Testis (tissue), 3 donors: ENCODE results near the gene KLB. TPM values are rescaled to one million over a fixed set of nuclear protein-coding genes. Genes with fewer than 3 reads are reported as not detected.
A peak's percentile ranks its signal among the peaks of the same experiment; 100 is the strongest.

Experiments
- DNase-seq: peaks from one replicate; pipeline ENCODE4 v3.0.0-alpha.2; 2019
- H3K27ac ChIP-seq, 2 donors: fragments of 200-600 bp; sonication (generic); one replicate each; pipeline ENCODE4 v1.5.1; 2019
- H3K27me3 ChIP-seq: fragments of 200-600 bp; sonication (generic); one replicate; pipeline ENCODE4 v1.5.1; 2019
- H3K36me3 ChIP-seq: fragments of 200-600 bp; sonication (generic); one replicate; pipeline ENCODE4 v1.5.1; 2017; ENCODE audit warnings: low read depth; ENCODE audit errors: missing control alignments
- H3K4me1 ChIP-seq: fragments of 200-600 bp; sonication (generic); one replicate; pipeline ENCODE4 v1.5.1; 2019
- H3K4me3 ChIP-seq, 2 donors: fragments of 200-600 bp; sonication (generic); one replicate each; pipeline ENCODE4 v1.5.1; 2017 to 2019
- H3K9me3 ChIP-seq: fragments of 200-600 bp; sonication (generic); one replicate; pipeline ENCODE4 v1.5.1; 2017
- POLR2A ChIP-seq: fragments of 450-650 bp; IDR thresholded peaks from one replicate; pipeline ENCODE4 v1.6.1; 2017; ENCODE audit warnings: antibody characterized with exemption, mild to moderate bottlenecking, moderate library complexity
- WGBS, 2 donors: methylation state at CpG; one replicate each; pipeline ENCODE4 v1.1.5; 2018; 5-methylcytosine and 5-hydroxymethylcytosine counted together
- intact Hi-C: fragments of 100-400 bp; cut with DNase I; formaldehyde crosslinking; loops from one replicate; pipeline ENCODE4 v1.15.1; 2023; ENCODE audit warnings: low total_unique reads
- polyA plus RNA-seq: library from polyadenylated mRNA; stranded (reverse); fragments of 350-450 nt; fragmentation: Illumina TruSeq; extraction: RNeasy Lipid Tissue Mini Kit (QIAGEN cat#74804); gene quantifications from one replicate; pipeline ENCODE4 v1.2.3, GENCODE V29; 2014; ENCODE audit warnings: low read depth, low replicate concordance; ENCODE audit not compliant: insufficient read depth
- total RNA-seq, 2 donors: library from RNA; depleted of rRNA; stranded (reverse); fragments of >200 nt; gene quantifications; one replicate each; pipeline ENCODE4 v1.2.3, GENCODE V29; 2016
- TF ChIP-seq, protein P1 (sequence below), 3 experiments: fragments of 450-650 bp in 2 of 3; fragments of 200-600 bp in 1 of 3; sonication (generic) in 1 of 3; IDR thresholded peaks; one replicate each; pipeline ENCODE4 v1.5.1; 2016 to 2019; ENCODE audit warnings: antibody characterized with exemption in 3 of 3, mild to moderate bottlenecking in 2 of 3, moderate library complexity in 1 of 3

Gene KLB
- total and polyA plus RNA-seq, 3 donors from 2014 or later, result 1.1 to 6.6 (median 1.4) TPM

DNA sequence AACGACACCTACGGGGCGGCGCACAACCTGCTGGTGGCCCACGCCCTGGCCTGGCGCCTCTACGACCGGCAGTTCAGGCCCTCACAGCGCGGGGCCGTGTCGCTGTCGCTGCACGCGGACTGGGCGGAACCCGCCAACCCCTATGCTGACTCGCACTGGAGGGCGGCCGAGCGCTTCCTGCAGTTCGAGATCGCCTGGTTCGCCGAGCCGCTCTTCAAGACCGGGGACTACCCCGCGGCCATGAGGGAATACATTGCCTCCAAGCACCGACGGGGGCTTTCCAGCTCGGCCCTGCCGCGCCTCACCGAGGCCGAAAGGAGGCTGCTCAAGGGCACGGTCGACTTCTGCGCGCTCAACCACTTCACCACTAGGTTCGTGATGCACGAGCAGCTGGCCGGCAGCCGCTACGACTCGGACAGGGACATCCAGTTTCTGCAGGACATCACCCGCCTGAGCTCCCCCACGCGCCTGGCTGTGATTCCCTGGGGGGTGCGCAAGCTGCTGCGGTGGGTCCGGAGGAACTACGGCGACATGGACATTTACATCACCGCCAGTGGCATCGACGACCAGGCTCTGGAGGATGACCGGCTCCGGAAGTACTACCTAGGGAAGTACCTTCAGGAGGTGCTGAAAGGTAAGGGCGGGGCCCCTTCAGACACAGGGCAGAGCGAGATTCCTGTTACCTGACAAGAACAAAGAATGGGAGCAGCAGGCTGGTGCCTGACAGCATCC, 40.3 kb downstream of the KLB start:
- Histone ChIP-seq H3K36me3 (no peaks in the 10 kb centered on the region), H3K9me3 (no peaks in the 10 kb centered on the region), H3K4me1 (peaks cover 3% of the 10 kb centered on the region), H3K27me3 (no peaks in the 10 kb centered on the region), H3K4me3 (peak overlapping the region; percentile 47 to 56), H3K27ac (no peak overlapping the region)
- peak; percentile 68 for DNase-seq
- TF ChIP-seq, protein P1, sequence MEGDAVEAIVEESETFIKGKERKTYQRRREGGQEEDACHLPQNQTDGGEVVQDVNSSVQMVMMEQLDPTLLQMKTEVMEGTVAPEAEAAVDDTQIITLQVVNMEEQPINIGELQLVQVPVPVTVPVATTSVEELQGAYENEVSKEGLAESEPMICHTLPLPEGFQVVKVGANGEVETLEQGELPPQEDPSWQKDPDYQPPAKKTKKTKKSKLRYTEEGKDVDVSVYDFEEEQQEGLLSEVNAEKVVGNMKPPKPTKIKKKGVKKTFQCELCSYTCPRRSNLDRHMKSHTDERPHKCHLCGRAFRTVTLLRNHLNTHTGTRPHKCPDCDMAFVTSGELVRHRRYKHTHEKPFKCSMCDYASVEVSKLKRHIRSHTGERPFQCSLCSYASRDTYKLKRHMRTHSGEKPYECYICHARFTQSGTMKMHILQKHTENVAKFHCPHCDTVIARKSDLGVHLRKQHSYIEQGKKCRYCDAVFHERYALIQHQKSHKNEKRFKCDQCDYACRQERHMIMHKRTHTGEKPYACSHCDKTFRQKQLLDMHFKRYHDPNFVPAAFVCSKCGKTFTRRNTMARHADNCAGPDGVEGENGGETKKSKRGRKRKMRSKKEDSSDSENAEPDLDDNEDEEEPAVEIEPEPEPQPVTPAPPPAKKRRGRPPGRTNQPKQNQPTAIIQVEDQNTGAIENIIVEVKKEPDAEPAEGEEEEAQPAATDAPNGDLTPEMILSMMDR (IDR thresholded peaks at IDR 0.05), result no peak
- no peak for TF ChIP-seq POLR2A
- intact Hi-C loops, result no loop called here
- WGBS, 2 donors, result 4 to 13% methylated on average over 9 to 50 of the region's 61 CpGs

DNA sequence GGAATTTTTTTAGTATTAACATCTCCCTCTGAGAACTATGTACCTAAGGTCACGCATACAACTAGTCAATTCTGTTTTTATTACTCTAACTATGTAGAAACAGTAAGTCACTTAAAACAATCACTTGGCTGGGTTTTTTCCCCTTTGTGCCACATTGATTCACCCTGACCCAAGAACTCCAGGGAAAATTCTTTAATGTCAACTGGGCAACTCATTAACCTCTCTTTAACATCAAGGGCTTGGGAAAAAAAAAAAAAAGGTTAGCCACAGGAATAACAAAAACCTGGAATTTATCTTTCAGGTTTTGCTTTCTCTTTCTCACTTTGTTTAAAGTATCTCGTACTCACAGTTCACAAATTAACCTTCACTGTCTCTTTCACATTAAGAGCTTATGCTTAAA, 43.9 kb downstream of the KLB start:
- 85 to 88% methylated on average over 2 of the region's 2 CpGs for WGBS, 2 donors
- Histone ChIP-seq H3K9me3 (no peaks in the 10 kb centered on the region), H3K4me1 (peaks cover 3% of the 10 kb centered on the region), H3K27me3 (no peaks in the 10 kb centered on the region), H3K36me3 (no peaks in the 10 kb centered on the region), H3K4me3 (no peak overlapping the region), H3K27ac (no peak overlapping the region)
- TF ChIP-seq POLR2A, result no peak
- TF ChIP-seq, protein P1 (IDR thresholded peaks at IDR 0.05), result no peak
- no peak for DNase-seq
- intact Hi-C loops, result no loop called here

DNA sequence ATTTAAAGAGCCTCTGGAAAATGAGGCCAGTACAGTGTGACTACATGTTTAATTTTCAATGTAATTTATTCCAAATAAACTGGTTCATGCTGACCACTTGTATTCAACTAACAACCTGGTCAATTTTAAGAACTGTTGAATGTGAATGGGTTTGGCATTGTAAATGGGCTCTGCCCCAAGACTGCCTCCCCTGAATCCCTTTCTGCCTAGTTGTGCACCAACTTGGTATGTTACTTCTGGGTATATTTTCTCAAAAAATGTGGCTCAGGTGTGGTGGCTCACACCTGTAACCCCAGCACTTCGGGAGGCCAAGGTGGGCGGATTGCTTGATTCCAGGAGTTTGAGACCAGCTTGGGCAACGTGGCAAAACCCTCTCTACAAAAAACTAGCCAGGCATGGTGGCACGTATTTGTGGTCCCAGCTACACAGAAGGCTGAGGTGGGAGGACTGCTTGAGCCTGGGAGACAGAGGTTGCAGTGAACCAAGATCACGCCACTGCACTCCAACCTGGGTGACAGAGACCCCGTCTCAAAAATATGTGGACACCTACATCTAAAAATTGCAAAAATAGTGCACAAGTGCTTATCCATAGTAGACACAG, 44.8 kb downstream of the KLB start:
- Histone ChIP-seq H3K4me3 (no peak overlapping the region), H3K4me1 (peaks cover 4% of the 10 kb centered on the region), H3K9me3 (no peaks in the 10 kb centered on the region), H3K36me3 (no peaks in the 10 kb centered on the region), H3K27ac (no peak overlapping the region), H3K27me3 (no peaks in the 10 kb centered on the region)
- WGBS, 2 donors, result 82 to 85% methylated on average over 6 of the region's 6 CpGs
- intact Hi-C loops, result no loop called here
- TF ChIP-seq POLR2A, result no peak
- TF ChIP-seq, protein P1 (IDR thresholded peaks at IDR 0.05), result no peak
- DNase-seq, result no peak

DNA sequence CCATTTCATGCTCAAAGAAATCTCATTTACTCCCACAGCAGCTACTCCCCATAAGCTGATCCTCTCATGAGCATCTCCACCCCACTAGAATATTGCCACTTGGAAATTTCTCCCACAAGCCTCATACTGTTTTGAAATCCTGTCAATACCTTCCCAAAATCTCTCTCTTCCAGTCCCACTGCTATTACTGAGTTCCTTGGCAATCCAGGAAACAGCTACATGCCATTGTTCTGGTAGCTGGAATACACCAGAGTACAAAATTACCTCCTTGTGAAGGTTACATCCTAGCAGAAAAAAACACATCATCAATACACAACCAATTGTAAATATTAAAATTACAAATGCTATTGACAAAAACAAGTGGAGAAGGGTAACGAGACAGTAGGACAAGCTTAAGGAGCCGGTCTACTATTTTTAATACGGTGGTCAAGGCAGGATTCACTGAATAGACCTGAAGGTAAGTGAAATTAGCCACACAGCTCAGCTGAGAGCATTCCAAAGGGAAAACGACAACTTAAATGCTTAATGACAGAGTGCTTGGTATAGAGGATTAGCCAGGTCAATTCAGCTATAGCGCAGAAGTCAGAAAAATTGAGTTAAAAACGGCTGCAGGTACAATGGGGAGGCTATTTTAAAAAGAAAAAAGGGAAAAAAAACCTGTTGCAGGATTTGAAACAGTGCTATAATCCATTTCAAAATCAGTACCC, 45.6 kb downstream of the KLB start:
- Histone ChIP-seq H3K9me3 (no peaks in the 10 kb centered on the region), H3K36me3 (no peaks in the 10 kb centered on the region), H3K27ac (no peak overlapping the region), H3K27me3 (no peaks in the 10 kb centered on the region), H3K4me3 (no peak overlapping the region), H3K4me1 (peaks cover 9% of the 10 kb centered on the region)
- intact Hi-C loops, result no loop called here
- 85% methylated on average over 6 of the region's 6 CpGs for WGBS, 2 donors
- DNase-seq, result no peak
- TF ChIP-seq, protein P1 (IDR thresholded peaks at IDR 0.05), result no peak
- TF ChIP-seq POLR2A, result no peak
